Gastrocnemius medialis (tissue), 4 donors: ENCODE results near the gene CD68. TPM values are rescaled to one million over a fixed set of nuclear protein-coding genes. Genes with fewer than 3 reads are reported as not detected.

Source experiments
- ATAC-seq, 2 donors: fragments of 150-250 bp; one replicate each; pipeline ENCODE4 v1.9.1; 2016
- DNase-seq, 2 donors: peaks; one replicate each; pipeline ENCODE4 v3.0.0-alpha.2; 2019
- H3K27ac ChIP-seq, 4 donors: fragments of 200-600 bp; sonication (generic); 1 replicate in 1 of 4; 2 replicates in 3 of 4; pipeline ENCODE4 v1.5.1; 2016 to 2018; ENCODE audit warnings: mild to moderate bottlenecking in 2 of 4, moderate library complexity in 1 of 4
- H3K27me3 ChIP-seq, 3 donors: fragments of 200-600 bp; sonication (generic) in 2 of 3; 1 replicate in 1 of 3; 2 replicates in 2 of 3; pipeline versions ENCODE4 v1.5.1 to v1.6.0; 2016 to 2019; ENCODE audit warnings: mild to moderate bottlenecking in 1 of 3, moderate library complexity in 1 of 3
- H3K36me3 ChIP-seq, 2 donors: fragments of 200-600 bp; sonication (generic) in 1 of 2; one replicate each; pipeline ENCODE4 v1.5.1; 2017 to 2018
- H3K4me1 ChIP-seq, 2 donors: fragments of 200-600 bp; sonication (generic) in 1 of 2; one replicate each; pipeline ENCODE4 v1.5.1; 2016 to 2017; ENCODE audit warnings: mild to moderate bottlenecking in 2 of 2
- H3K4me3 ChIP-seq, 4 donors: fragments of 200-600 bp; sonication (generic) in 3 of 4; 1 replicate in 1 of 4; 2 replicates in 3 of 4; pipeline ENCODE4 v1.5.1; 2016 to 2019; ENCODE audit warnings: mild to moderate bottlenecking in 2 of 4
- H3K9me3 ChIP-seq, 3 donors: fragments of 200-600 bp; sonication (generic) in 2 of 3; 1 replicate in 1 of 3; 2 replicates in 2 of 3; pipeline ENCODE4 v1.5.1; 2016 to 2019
- CTCF ChIP-seq, 5 experiments: fragments of 450-650 bp in 3 of 5; fragments of 200-600 bp in 2 of 5; sonication (generic) in 2 of 5; IDR thresholded peaks in 4 of 5; conservative IDR thresholded peaks in 1 of 5; 1 replicate in 4 of 5; 2 replicates in 1 of 5; pipeline ENCODE4 v1.5.1; 2016 to 2019; ENCODE audit warnings: antibody characterized with exemption in 5 of 5, mild to moderate bottlenecking in 3 of 5, moderate library complexity in 3 of 5
- POLR2A ChIP-seq, 2 donors: fragments of 450-650 bp; IDR thresholded peaks; one replicate each; pipeline ENCODE4 v1.6.1; 2017; ENCODE audit warnings: antibody characterized with exemption in 2 of 2, mild to moderate bottlenecking in 2 of 2, moderate library complexity in 2 of 2
- in situ Hi-C, 4 donors: fragments of 200-750 bp; cut with MboI; loops; one replicate each; pipeline versions ENCODE4 v1.15.0 to v1.8.0; 2017; ENCODE audit warnings: low sequenced_read_pairs in 4 of 4
- intact Hi-C: fragments of 100-400 bp; cut with DNase I; formaldehyde crosslinking; loops from one replicate; pipeline ENCODE4 v1.15.1; 2023; ENCODE audit warnings: low total_unique reads
- total RNA-seq, 4 donors: library from RNA; depleted of rRNA; stranded (reverse); fragments of >200 nt; gene quantifications; one replicate each; pipeline versions ENCODE4 v1.1.0 to v1.2.3, GENCODE V29; 2016

CD68 gene
- total RNA-seq, 4 donors from 2014 or later, result 10.1 to 66.5 (median 20.3) TPM

- TF ChIP-seq CTCF (IDR thresholded peaks at IDR 0.05 in 4 of 5, conservative IDR thresholded peaks at IDR 0.05 in 1 of 5), result no peak
- peak; percentile 9 to 34 for TF ChIP-seq POLR2A (IDR thresholded peaks at IDR 0.05)
- ATAC-seq (peak; percentile 65 to 69), DNase-seq (peak; percentile 88 to 89)
- no peaks in the 10 kb centered on the region for H3K27me3 ChIP-seq
- intact Hi-C loops (loop anchor here (2.0 to 10.0 kb wide), 5 partner anchors 41 to 581 kb away; partner anchors contain the start of genes CTDNEP1, ELP5, FXR2 and PER1), in situ Hi-C loops (loop anchor here in 1 of 4 donors (25.0 kb wide), 1 partner anchor 136 kb away; the partner anchor contains the start of genes CHRNB1, FGF11, SPEM2 and SPEM3)
- H3K27ac ChIP-seq, result peak overlapping the region; percentile 98 to 100 (median 99)
- H3K4me1 ChIP-seq, result peaks cover 37 to 42% of the 10 kb centered on the region in 2 donors
- H3K4me3 ChIP-seq, result peak overlapping the region; percentile 90 to 100 (median 95)
- H3K36me3 ChIP-seq, result peaks cover 3 to 74% of the 10 kb centered on the region in 2 donors
- H3K9me3 ChIP-seq, result no peaks in the 10 kb centered on the region
These were observed 5.9 kb upstream of the CD68 start for GRCh38 chr17:7573324-7574080.

- Histone ChIP-seq H3K27ac (peak overlapping the region; percentile 98 to 100 (median 99)), H3K36me3 (peaks cover 3 to 70% of the 10 kb centered on the region in 2 donors), H3K27me3 (no peaks in the 10 kb centered on the region), H3K4me3 (peak overlapping the region; percentile 90 to 100 (median 95)), H3K4me1 (peaks cover 45 to 47% of the 10 kb centered on the region in 2 donors), H3K9me3 (no peaks in the 10 kb centered on the region)
- no peak for DNase-seq
- no peak for ATAC-seq
- no peak for TF ChIP-seq CTCF (IDR thresholded peaks at IDR 0.05 in 4 of 5, conservative IDR thresholded peaks at IDR 0.05 in 1 of 5)
- no peak for TF ChIP-seq POLR2A (IDR thresholded peaks at IDR 0.05)
- in situ Hi-C loops, result loop anchor here in 1 of 4 donors (25.0 kb wide), 1 partner anchor 137 kb away; the partner anchor contains the start of genes CHRNB1, FGF11, SPEM2 and SPEM3
- intact Hi-C loops, result loop anchor here (5.0 to 10.0 kb wide), 3 partner anchors 322 to 580 kb away; partner anchors contain the start of genes CTDNEP1, ELP5, PER1 and RNASEK
These were observed 5.1 kb upstream of the CD68 start for GRCh38 chr17:7574176-7574953.

- intact Hi-C loops (loop anchor here (10.0 kb wide), 2 partner anchors 561 to 579 kb away; partner anchors contain the start of genes PER1 and RNASEK), in situ Hi-C loops (no loop called here)
- peaks cover 3 to 59% of the 10 kb centered on the region in 2 donors for H3K36me3 ChIP-seq
- H3K27me3 ChIP-seq, result no peaks in the 10 kb centered on the region
- H3K27ac ChIP-seq, result peak overlapping the region; percentile 98 to 100 (median 99)
- DNase-seq (no peak), ATAC-seq (no peak)
- no peaks in the 10 kb centered on the region for H3K9me3 ChIP-seq
- TF ChIP-seq POLR2A (IDR thresholded peaks at IDR 0.05) (no peak), CTCF (IDR thresholded peaks at IDR 0.05 in 4 of 5, conservative IDR thresholded peaks at IDR 0.05 in 1 of 5) (no peak)
- H3K4me1 ChIP-seq, result peaks cover 55 to 58% of the 10 kb centered on the region in 2 donors
- no peak overlapping the region for H3K4me3 ChIP-seq
These were observed 4.0 kb upstream of the CD68 start for GRCh38 chr17:7575481-7575883.

DNA sequence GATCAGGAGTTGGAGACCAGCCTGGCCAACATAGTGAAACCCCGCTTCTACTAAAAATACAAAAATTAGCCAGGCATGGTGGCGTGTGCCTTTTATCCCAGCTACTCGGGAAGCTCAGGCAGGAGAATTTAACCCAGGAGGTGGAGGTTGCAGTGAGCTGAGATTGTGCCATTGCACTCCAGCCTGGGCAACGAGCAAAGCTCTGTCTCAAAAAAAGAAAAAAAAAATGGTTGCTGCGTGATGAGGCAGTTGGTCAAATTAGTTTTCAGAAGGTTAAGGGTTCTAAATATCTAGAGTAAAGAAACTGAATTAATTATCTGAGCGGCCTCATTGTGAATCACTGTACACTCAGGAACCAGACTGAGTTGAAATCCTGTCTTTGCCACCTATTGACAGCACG lies 3.5 kb upstream of the CD68 start:
- intact Hi-C loops, result loop anchor here (10.0 kb wide), 2 partner anchors 561 to 579 kb away; partner anchors contain the start of genes PER1 and RNASEK
- Histone ChIP-seq H3K4me1 (peaks cover 60% of the 10 kb centered on the region in 2 donors), H3K27me3 (no peaks in the 10 kb centered on the region), H3K27ac (peak overlapping the region; percentile 98 to 100 (median 99)), H3K36me3 (peaks cover 3 to 54% of the 10 kb centered on the region in 2 donors), H3K9me3 (no peaks in the 10 kb centered on the region), H3K4me3 (no peak overlapping the region)
- DNase-seq (no peak), ATAC-seq (no peak)
- TF ChIP-seq POLR2A (IDR thresholded peaks at IDR 0.05) (no peak), CTCF (IDR thresholded peaks at IDR 0.05 in 4 of 5, conservative IDR thresholded peaks at IDR 0.05 in 1 of 5) (no peak)
- in situ Hi-C loops, result no loop called here
